ENCODE results near the gene SLC8A1.

The SLC8A1 gene

DNA sequence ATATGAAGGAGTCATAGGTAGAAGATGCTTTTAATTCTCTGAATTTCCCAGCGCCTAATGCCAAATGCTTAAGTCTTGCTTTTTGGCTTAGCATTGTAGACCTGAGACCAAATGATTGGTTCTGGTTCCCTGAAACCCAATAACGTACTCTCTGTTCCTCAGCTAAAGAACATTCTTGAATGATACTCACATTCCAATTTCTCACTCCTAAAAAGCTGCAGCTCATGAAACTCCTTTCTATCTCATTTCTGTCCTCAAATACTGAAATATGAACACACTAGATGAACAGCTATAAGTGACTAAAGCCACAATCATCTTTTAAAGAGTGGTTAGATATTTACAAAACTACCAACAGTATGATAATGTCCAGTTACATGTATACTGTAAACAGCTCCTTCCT lies 272.1 kb downstream of the SLC8A1 start:
- no peak for DNase-seq

DNA sequence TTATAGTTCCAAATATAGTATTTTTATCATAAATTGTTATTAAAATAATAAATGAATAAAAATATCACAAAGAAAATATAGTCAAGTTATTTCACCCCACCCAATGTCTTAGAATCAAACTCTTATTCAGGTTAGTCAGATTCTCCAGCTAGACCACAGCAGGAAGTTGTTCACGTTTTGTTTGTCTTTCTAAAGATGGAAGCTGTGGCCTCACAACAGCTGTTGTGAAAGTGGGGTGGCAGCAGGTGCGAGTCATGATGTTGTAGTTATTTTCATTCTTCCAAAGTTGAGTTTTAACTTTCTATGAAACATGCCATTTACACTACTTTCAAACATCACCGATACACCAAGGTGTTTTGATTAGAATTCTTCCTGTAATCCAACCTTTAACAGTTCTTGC lies 272.9 kb downstream of the SLC8A1 start:
- DNase-seq: no peak

DNA sequence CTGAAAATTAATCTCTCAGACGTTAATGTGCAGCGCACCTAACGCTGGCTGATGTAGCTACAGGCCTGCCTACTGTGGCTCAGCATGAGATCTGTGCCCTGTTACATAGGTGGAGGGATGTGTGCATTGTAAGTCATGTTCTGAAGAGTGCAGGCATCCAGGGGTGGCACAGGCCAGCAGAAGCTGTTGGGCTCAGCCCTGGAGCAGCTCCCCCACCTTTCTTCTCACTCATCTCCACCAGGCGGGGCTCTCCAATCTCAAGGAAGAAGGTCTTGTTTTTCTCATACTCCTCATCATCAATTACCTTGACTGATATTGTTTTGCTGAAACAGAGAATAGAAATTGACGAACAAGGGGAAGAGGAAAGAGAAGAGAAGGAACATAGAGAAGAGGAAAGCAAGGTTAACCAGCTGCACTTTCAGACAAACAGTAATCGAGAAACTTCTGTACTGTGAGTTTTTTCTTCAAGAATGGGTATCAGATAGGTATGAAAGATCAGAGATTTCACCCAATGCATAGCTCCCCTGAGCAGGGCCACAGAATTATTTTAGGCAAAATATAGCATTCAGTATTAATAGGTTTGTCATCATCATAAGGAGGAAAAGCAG lies 273.6 kb downstream of the SLC8A1 start:
- DNase-seq: no peak

DNA sequence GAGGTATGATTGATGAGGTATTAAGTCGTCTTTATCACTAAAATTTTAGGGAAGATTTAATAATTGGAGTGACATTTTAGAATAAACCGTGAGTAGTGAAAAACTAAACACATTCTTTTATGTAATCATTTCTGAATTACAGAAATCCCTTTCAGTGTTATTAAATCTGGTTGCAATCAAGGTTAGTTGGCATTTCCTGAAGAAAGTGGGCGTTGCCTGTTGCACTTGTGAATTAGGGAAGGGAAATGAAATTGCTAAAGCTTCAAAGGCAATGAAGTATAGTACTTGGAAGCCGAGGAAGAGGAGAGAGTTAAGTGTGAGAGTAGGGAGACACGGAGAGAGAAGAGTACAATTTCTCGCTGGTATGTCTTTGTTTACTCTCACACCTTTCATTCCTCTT lies 274.5 kb downstream of the SLC8A1 start:
- DNase-seq: no peak

DNA sequence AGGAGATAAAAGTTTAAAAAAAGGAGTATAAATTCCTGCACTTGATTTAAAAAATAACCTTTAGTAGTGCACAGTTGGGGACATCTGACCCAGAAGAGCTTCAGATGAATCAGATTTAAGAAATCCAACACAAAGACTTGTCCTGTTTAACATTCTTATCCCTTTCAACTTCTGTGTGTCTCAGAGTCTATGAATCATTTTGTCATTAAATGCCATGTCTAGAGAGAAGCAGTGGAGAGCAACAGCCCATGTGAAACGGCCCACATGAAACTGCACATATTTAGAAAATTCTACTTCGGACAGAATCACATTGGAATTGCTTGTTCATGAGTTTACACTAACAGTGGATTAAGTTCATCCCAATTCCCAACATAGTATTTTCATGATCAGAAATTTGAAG lies 278.6 kb downstream of the SLC8A1 start:
- no peak for DNase-seq

DNA sequence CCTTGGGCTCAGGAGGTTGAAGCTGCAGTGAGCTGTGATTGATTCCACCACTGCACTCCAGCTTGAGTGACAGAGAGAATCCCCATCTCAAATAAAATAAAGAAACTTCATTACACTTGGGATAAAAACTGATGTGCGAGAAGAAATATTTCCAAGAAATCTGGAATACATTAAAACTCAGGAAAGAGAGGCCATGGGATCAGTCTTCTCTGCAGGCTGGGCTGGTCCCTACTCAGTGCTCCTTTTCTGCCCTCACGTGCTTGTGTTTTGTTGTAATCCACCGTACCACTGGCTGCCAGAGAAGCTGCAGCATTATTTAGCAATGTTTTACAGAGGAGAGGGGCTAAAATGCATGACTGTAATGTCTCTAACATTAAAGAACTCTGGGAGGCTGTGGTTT lies 282.0 kb downstream of the SLC8A1 start:
- no peak for DNase-seq

DNA sequence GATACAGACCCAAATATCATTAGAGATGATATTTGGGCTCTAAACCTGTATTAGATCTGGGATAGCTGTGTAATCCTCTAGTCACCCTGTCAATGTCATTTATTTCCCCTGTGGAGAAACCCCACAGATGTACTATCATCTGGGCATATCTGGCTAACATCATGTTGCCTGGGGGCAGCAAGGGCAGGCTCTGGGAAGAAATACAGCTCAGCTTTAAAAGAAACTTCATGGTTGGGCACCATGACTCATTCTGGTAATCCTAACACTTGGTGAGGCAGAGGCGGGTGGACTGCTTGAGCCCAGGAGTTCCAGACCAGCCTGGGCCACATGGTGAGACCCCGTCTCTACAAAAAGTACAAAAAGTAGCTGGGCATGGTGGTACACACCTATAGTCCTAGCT lies 282.5 kb downstream of the SLC8A1 start:
- no peak for DNase-seq

DNA sequence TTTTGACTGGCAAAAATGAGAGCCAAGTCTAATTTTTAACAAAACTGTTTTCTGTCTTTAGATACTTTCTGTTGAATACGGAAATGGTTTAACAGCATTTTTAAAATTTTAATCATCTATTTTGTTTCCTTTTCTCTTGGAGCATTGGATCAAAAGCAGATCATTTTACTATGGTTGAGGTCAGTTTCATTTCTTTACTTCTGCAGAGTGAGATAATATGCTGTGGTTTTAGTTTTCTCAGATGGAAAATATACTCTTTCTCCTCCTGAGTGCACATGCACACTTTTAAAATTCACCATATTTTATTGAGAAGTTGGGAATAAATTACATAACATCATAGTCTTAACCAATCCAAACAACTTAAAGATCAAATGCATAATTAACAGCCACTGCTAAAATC lies 283.3 kb downstream of the SLC8A1 start:
- DNase-seq: no peak

DNA sequence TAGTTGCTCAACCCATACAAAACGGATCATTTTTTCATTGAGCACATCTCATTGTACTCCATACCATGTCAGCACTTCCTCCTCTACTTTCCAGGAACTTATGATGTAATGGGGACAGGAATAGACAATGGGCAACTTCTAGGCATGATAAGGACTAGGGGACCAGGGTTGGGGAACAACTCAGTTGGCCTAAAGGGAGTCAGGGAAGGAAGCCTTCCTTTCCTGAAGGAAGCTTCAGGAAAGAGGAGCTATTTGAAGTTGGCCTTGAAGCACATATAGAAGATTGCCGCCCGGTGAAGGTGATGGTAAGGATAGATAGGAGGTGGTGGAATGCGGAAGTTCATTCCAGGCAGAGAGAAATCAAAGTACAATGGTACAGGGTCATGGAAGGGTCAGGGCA lies 283.9 kb downstream of the SLC8A1 start:
- no peak for DNase-seq

DNA sequence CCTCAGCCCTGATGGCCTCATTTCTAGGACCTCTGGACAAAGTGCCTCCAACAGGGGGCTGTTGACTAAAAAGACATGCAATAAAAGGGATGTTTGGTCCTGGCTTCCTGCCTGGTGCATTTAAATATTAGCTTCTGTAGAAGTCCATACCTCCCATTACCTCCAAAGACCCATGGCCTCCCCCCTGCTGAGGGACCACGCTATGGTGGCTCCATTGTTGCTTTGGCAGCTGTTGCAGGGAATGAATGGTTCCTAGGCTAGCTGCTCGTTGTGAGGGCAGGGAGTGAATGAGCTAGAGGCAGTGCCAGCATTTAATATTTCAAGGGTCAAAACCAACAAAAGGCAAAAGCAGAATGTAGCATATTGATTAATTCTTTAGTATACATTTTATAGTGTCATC lies 285.9 kb downstream of the SLC8A1 start:
- DNase-seq: no peak

DNA sequence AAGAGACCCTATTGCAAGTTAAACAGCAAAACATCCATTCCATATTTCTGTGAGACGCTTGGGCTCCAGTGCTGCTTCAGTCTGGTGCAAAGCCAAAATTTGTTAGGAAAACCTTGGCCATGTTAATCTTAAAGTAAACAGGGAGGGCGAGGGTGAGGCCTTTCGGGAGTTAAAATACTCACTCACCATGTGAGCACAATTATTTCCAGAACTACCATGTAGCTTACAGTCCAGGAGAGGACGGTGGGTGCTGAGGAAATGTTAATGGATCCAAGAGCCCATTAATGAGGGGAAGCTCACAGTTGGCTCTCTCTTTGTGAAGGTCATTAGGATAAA lies 286.4 kb downstream of the SLC8A1 start:
- no peak for DNase-seq

DNA sequence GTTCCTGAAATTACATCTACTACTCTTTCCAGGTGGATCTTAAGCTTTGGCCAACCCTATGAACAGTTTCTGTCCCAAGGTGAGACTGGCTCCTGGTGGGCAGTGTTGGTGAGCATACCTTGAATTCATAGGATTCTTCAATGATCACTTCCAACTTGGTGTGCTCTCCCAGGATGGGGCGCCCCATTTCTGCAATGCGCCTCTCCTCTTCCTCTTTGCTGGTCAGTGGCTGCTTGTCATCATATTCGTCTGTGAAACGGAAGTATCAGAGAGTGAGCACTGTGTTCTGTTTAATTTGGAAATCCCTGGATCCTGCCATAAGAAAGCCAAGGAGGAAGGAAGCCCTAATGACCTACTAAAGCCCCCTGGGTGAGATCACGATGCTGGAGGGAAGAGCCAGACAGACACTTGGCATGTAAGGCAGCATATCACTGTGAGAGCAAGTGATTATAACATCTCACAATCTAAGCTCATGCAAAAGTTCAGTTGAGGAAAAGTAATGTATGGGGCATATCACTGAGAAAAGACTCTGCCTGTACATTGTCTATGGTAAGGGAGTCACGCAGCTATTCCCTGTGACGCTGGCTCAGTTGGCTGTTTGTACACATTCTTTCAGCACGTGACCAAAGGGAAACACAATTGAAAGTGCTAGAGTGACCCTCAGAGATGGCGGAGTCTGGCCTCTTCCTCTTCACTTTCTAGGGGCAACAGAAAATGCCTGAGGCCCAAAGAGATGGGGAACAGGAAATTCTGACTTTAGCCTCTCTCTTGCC lies 287.0 kb downstream of the SLC8A1 start:
- no peak for DNase-seq

DNA sequence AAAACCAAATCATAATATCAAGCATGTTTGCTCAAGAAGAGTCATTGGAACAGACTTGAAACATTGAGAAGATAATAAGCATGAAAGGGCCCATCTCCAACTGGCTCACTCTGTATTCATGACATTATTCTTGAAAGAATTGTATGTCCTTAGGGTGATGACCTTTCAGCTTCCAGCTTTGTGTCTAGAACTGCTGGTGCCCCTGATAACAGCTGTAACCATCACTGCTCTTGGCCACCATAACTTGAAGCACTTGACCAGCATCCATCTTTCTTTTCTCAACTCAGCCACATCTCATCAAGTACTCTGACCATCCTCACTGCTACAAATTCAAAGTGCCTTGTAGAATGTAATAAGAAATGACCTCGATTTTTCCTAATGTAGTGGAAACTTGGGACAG lies 289.9 kb downstream of the SLC8A1 start:
- no peak for DNase-seq

DNA sequence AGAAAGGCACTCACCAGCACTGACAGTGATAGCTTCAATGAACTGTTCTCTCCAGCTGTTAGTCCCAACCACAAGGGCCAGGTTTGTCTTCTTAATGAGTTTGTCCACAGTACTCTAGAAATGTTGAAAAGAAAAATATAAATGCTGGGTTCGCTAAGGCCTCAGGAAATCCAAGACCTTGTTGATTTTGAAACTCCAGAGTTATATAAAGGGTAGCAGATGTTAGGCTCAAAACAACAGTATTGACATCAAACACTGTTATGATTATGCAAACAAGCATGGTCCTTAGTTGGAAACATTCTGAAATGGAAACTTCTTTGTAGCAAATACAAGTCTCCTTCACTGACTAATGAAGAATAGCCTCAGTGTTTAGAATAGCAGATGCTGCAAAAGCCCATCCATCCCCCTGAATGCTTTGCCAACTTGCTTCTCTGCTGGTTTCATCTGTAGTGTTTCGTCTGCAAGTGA lies 291.1 kb downstream of the SLC8A1 start:
- no peak for DNase-seq

DNA sequence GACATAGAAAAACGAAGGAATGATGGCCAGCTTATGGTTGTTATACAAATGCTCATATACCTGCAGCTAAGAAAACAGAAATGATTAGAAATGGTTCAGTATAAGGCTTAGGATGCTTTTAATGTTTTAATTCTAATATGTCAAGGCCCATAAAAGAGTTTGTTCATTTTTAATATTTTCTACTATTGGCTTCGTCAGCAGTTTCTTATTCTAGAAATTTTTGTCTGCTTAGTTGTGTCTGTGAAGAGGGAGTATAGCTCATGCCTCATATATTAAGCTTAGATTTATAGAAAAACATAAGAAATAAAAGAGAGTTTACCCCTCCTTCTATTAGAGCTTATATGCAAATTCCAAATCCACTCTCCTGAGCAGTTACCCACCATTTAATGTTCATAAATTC lies 292.6 kb downstream of the SLC8A1 start:
- DNase-seq: no peak

DNA sequence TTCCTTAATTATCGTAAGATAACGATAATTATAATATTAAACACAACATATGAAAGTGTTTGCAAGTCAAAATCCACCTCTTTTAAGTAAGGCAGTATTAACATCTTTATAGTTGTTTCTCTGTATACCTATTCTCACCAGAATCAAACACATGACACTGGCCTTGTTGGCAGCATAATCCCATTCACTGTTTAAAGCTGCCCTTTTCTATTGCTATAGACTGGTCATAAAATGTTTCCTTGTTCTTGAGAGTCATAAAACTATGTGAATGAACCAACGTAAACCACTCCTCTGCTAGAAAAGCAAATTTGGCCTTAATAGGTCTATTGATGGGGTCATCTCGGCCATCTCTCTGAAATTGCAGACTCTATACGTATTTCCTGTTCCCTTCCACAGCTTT lies 293.1 kb downstream of the SLC8A1 start:
- no peak for DNase-seq

DNA sequence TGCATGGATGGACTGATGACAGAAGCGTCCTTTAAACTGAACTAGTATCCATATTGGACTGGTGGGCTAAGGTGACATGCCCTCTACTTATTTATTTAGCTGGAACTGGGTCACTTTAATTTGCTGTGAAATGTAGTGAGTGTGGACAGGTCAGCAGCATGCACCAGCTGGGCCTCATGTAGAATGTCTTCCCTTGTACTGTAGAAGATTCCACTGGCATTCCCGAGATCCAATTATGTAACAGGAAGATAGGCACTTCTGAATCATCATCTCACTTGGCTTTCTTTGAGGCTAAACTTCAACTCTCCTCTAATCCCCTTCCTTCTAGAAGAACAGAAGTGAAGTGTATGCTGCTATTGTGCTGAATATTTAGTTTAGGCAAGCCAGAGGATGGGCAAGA lies 296.2 kb downstream of the SLC8A1 start:
- DNase-seq: no peak

DNA sequence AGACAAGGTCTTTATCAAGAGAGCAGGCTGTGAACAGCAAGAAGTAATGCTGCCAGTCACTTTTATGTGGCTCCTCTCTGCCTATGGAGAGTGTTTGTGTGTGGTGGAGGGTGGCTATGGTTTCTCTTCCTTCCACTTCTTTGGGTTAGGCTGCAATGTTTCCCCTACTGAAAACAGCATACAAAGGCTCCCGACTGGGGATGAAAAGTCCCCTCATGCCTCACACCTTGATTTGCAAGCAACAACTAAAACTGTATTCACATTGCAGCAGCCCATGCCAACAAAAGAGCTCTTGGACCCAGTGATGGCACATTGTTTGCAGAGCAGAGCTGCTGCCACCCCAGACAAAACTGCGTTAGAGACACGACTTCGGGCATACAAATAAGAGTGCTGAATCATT lies 301.6 kb downstream of the SLC8A1 start:
- no peak for DNase-seq

DNA sequence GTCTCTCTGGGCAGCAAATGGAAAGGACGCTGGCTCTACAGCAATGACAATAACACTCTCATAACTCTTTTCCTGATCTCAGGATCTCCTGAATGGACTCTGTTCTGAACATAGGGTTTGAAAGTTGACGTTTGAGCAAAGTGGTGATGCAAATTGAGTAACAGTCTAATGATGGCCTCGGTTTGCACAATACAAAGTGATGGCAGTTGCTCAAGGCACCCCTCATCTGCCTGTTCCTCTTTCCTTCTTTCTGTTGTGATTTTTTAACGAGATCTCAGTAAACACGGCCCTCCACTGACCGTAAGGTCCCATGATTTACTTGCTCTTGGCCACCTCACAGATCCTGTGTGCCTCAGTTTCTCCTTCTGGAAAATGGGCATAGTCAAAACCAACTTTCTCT lies 303.6 kb downstream of the SLC8A1 start:
- no peak for DNase-seq

DNA sequence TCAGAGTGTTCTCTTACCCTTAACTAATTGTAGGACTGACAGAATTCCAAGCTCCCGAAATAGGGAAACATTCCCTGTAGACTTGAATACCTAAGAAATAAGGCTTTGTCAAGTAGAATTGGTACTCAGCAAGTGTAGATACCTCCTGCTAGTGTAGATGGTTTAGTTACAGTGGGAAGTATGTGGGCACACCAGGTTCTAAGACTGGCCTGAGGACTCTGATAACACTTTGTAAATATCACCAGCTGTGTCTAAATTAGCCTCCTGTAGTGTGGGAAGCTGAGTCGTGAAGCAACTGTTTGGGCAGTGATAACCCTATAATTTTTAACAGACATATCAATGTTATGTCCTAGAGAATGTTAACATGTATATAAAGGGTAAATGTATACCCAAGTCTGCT lies 304.5 kb downstream of the SLC8A1 start:
- no peak for DNase-seq

DNA sequence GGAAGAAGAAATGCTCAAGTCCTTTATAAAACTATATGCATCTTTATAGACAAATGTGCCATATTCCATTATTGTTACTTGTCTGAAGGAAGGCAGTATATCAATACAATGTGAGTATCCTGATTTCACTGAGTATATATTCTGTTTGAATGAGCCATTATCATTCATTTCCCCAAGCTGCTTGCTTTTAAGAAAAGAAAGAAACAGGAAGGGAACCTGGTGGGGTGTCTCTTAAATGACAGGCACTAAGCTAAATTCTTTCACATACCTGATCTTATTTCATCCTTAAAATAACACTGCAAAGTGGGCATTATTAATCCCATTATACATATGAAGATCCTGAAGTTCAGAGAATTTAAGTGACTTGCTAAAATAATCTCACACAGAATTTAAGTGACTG lies 307.9 kb downstream of the SLC8A1 start:
- DNase-seq: no peak

DNA sequence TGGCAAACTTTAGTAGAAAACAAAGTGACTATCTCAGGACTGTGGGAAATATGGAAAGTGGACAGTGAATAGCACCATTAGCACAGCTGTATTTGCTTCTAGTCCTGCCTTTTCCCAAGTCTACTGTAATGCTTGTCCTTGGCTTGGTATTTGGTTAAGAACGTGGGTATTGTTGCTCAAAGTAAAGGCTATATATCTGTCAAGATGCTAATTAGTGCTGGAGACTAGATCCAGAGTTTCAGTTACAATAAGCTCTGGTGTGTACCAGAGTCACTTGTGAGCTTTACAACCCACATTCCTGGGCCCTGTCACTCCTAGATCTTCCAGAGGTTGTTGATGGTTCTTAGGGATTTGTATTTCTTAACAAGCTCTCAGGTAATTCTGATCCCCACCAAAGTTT lies 313.6 kb downstream of the SLC8A1 start:
- no peak for DNase-seq

DNA sequence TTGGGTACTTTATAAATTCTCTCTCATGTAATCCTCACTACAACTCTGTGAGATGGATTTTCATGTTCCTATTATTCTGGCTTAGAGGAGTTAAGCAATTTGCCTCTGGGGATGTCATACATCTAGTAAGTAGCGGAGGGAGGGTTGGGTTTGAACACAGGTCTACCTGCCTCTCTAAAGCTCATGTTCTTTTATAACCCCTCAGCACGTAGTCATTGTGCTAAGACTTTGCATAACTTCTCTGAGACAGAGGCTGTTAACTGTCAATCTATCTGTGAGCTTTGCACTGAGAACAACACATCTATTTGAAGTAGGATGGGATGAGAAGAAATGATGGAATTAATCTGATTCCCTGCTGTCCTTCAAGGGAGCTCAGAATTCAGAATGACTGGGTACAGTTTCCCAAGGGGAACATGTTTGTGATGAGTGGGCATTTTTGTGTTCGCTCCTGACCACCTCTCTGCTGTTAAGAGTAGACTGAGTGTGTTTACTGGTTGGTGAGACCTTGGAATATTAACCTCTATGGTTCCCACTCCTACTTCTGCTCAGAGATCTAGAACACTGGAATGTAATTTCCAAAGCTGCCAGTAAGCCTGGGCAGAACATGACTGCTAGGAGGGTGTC lies 320.7 kb downstream of the SLC8A1 start:
- DNase-seq: no peak

DNA sequence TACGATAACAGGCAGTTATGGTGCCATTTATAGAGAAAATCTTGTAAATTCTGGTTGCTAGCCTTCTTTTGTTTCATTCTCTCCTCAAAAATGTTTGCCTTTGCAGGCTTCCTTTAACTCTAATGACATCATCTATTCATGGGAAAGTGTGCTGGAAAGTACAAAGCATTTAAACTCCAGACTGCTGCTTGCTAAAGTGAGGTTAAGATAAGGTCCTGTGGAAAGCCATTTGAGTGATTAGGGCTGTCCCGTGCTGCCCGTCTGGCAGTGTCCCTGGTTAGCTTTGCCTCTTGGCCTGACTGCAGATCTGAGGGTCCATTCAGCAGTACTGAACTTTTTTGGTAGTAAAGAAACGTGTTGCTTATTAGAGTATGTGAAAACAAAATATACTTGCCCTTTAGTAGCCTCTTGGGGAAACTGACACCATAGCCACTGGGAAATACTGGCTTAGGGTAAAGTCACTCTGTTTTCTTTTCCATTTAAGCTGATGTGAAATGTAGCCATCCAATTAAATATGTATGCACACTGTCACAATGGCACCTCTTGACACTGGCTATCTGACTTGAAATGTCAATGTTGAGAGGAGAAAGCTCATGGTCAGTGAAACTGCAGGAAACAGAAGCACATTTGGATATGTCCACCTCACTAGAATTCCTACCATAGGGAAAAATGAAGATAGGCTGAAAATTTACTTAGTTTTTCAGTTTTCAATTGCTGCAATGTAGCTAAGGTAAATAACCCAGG lies 321.5 kb downstream of the SLC8A1 start:
- DNase-seq: no peak

Measured in activated CD4-positive, alpha-beta T cell treated with anti-CD3 and anti-CD28 coated beads, Interleukin-2, amount 50 U/mL, for 16 hours (primary cell).